B cell (primary cell): ENCODE measurements around the gene WBP2. TPM values are rescaled to one million over a fixed set of nuclear protein-coding genes. Genes with fewer than 3 reads are reported as not detected.

Experiments
- ATAC-seq: fragments of 200-7000 bp; cut with Tn5 transposase; one replicate; pipeline ENCODE4 v1.10.0; 2021; ENCODE audit warnings: low read depth, mild to moderate bottlenecking, moderate number of reproducible peaks, moderate library complexity
- CTCF ChIA-PET: fragments of 350-600 bp; sonication (Branson Sonifier 250); formaldehyde crosslinking; loops from one replicate; lab custom pipeline; 2021; ENCODE audit warnings: antibody characterized with exemption, inconsistent platforms; lab: Charles Lee
- POLR2A ChIA-PET: fragments of 350-600 bp; sonication (Branson Sonifier 250); formaldehyde crosslinking; loops from one replicate; lab custom pipeline; 2021; ENCODE audit warnings: antibody characterized with exemption; lab: Charles Lee
- DNase-seq: peaks from one replicate; pipeline ENCODE4 v3.0.0; 2013
- H2AFZ ChIP-seq: 2 replicates; pipeline ENCODE4 v1.6.1; 2012; ENCODE audit warnings: mild to moderate bottlenecking, low read depth, low read length; ENCODE audit not compliant: insufficient read depth, poor library complexity, severe bottlenecking
- H3K27ac ChIP-seq, 2 donors: 1 replicate in 1 of 2; 2 replicates in 1 of 2; pipeline ENCODE4 v1.5.1; 2012 to 2013; ENCODE audit warnings: low read length in 2 of 2, mild to moderate bottlenecking in 2 of 2, moderate library complexity in 1 of 2
- H3K27me3 ChIP-seq, 4 experiments: fragments of 200-600 bp in 1 of 4; sonication (generic) in 1 of 4; replicated peaks in 1 of 4; 1 replicate in 2 of 4; 2 replicates in 2 of 4; pipeline versions ENCODE4 v1.6.1 to v1.7.0; 2013 to 2016; ENCODE audit warnings: low read length in 3 of 4, mild to moderate bottlenecking in 2 of 4, mixed read lengths in 1 of 4, moderate library complexity in 1 of 4; ENCODE audit not compliant: insufficient read depth in 4 of 4, control insufficient read depth in 3 of 4; ENCODE audit errors: control extremely low read depth in 1 of 4
- H3K36me3 ChIP-seq, 2 experiments: replicated peaks in 1 of 2; 1 replicate in 1 of 2; 2 replicates in 1 of 2; pipeline versions ENCODE4 v1.6.1 to v1.7.1; 2013; ENCODE audit warnings: low read length in 1 of 2; ENCODE audit not compliant: insufficient read depth in 2 of 2, control insufficient read depth in 1 of 2; ENCODE audit errors: control extremely low read depth in 1 of 2, extremely low read depth in 1 of 2
- H3K4me1 ChIP-seq, 2 donors: fragments of 200-600 bp in 1 of 2; sonication (generic) in 1 of 2; 1 replicate in 1 of 2; 2 replicates in 1 of 2; pipeline versions ENCODE4 v1.5.1 to v1.6.1; 2013 to 2017; ENCODE audit warnings: low read length in 2 of 2; ENCODE audit not compliant: control insufficient read depth in 2 of 2, insufficient read depth in 2 of 2
- H3K4me2 ChIP-seq: replicated peaks from 2 replicates; pipeline ENCODE3; 2012; ENCODE audit warnings: mild to moderate bottlenecking, low read depth, low read length; ENCODE audit not compliant: poor library complexity, severe bottlenecking
- H3K4me3 ChIP-seq, 5 experiments: fragments of 200-600 bp in 1 of 5; sonication (generic) in 1 of 5; 1 replicate in 3 of 5; 2 replicates in 2 of 5; pipeline versions ENCODE4 v1.5.1 to v1.7.0; 2011 to 2016; ENCODE audit warnings: low read length in 4 of 5, mild to moderate bottlenecking in 4 of 5, low read depth in 2 of 5, control low read depth in 1 of 5, moderate library complexity in 1 of 5; ENCODE audit not compliant: insufficient read depth in 1 of 5; ENCODE audit errors: control extremely low read depth in 1 of 5, extremely low read depth in 1 of 5
- H3K79me2 ChIP-seq: fragments of 200-600 bp; sonication (generic); one replicate; pipeline ENCODE4 v1.6.0; 2016; ENCODE audit warnings: low read length; ENCODE audit not compliant: control insufficient read depth, insufficient read depth
- H3K9ac ChIP-seq: fragments of 200-600 bp; sonication (generic); 2 replicates; pipeline ENCODE4 v1.6.1; 2017; ENCODE audit warnings: mild to moderate bottlenecking, low read length, moderate library complexity
- H3K9me3 ChIP-seq, 3 donors: one replicate each; pipeline versions ENCODE4 v1.6.1 to v1.7.1; 2013; ENCODE audit warnings: low read length in 2 of 3; ENCODE audit not compliant: control insufficient read depth in 2 of 3, insufficient read depth in 1 of 3; ENCODE audit errors: control extremely low read depth in 1 of 3
- H4K20me1 ChIP-seq: 2 replicates; pipeline ENCODE4 v1.6.0; 2012; ENCODE audit warnings: mild to moderate bottlenecking, low read length; ENCODE audit not compliant: insufficient read depth, control insufficient read depth, poor library complexity, severe bottlenecking
- H3K27ac Mint-ChIP-seq: one replicate; pipeline ENCODE4 v1.8.0; 2021; ENCODE audit warnings: mixed read lengths
- H3K27me3 Mint-ChIP-seq: one replicate; pipeline ENCODE4 v1.8.0; 2021; ENCODE audit warnings: mixed read lengths
- H3K4me1 Mint-ChIP-seq: one replicate; pipeline ENCODE4 v1.8.0; 2021; ENCODE audit warnings: mixed read lengths
- H3K4me3 Mint-ChIP-seq: one replicate; pipeline ENCODE4 v1.8.0; 2021; ENCODE audit warnings: mixed read lengths
- H3K9me3 Mint-ChIP-seq: one replicate; pipeline ENCODE4 v1.8.0; 2022; ENCODE audit warnings: mixed read lengths; ENCODE audit not compliant: insufficient read depth
- CTCF ChIP-seq: fragments of 200-600 bp; IDR thresholded peaks from one replicate; pipeline ENCODE4 v1.8.0; 2022; ENCODE audit warnings: antibody characterized with exemption, mild to moderate bottlenecking
- EZH2 ChIP-seq: IDR thresholded peaks from 2 replicates; pipeline ENCODE4 v1.6.1; 2012; ENCODE audit warnings: borderline replicate concordance, low read depth, mild to moderate bottlenecking, moderate library complexity, low read length; ENCODE audit not compliant: insufficient read depth, poor library complexity, severe bottlenecking
- WGBS: methylation state at CpG from one replicate; pipeline ENCODE4 v1.1.5; 2013; ENCODE audit warnings: missing lambda C conversion rate; ENCODE audit not compliant: insufficient coverage; 5-methylcytosine and 5-hydroxymethylcytosine counted together
- intact Hi-C: fragments of 100-400 bp; cut with micrococcal nuclease; formaldehyde crosslinking; loops from one replicate; pipeline ENCODE4 v1.10.0; 2022
- polyA plus RNA-seq: library from polyadenylated mRNA; depleted of rRNA; stranded (reverse); fragments of >200 nt; gene quantifications from 2 replicates; pipeline ENCODE4 v1.2.3, GENCODE V29; 2012
- total RNA-seq, 2 donors: library from RNA; stranded (reverse); fragments of 120-200 nt in 1 of 2; gene quantifications; 1 replicate in 1 of 2; 2 replicates in 1 of 2; pipeline versions ENCODE4 v1.2.3 to v1.2.4, GENCODE V29; 2013 to 2022

Gene WBP2
- total and polyA plus RNA-seq, 2 donors (not counting 1 experiment from before 2014, with no cell fraction given): 88.6 to 140 TPM

- no peaks in the 10 kb centered on the region for H3K36me3 ChIP-seq
- peak overlapping the region; percentile 76 for H3K9ac ChIP-seq
- WGBS: 20% methylated on average over 25 of the region's 26 CpGs
- peak overlapping the region; percentile 98 for H3K4me2 ChIP-seq
- H3K79me2 ChIP-seq: no peaks in the 10 kb centered on the region
- H4K20me1 ChIP-seq: no peaks in the 10 kb centered on the region
- intact Hi-C loops: loop anchor here (1.0 to 5.0 kb wide), 5 partner anchors 12 to 34 kb away; partner anchors contain the start of genes MRPL38, TRIM65, UNC13D and WBP2
- Mint-ChIP-seq H3K9me3 (no peaks in the 10 kb centered on the region), H3K27me3 (peaks cover 4% of the 10 kb centered on the region), H3K4me3 (peak overlapping the region; percentile 90), H3K4me1 (peaks cover 35% of the 10 kb centered on the region), H3K27ac (peak overlapping the region; percentile 91)
- CTCF ChIA-PET: interaction anchor here (0.6 to 5.6 kb wide), 20 partner anchors 10 to 1239 kb away, joined by 3 to 52 read pairs (median 4); partner anchors contain the start of genes GALK1, MRPL38, TRIM65 and UNK
- peak; percentile 82 for DNase-seq
- peak; percentile 74 for ATAC-seq
- H3K4me3 ChIP-seq: peak overlapping the region in 4 of 5 experiments; percentile 24 to 69 (median 52)
- peak overlapping the region; percentile 94 for H2AFZ ChIP-seq
- H3K4me1 ChIP-seq: peaks cover 30 to 44% of the 10 kb centered on the region in 2 donors
- POLR2A ChIA-PET: interaction anchor here (0.7 to 3.3 kb wide), 12 partner anchors 12 to 100 kb away, joined by 3 to 24 read pairs (median 6); partner anchors contain the start of genes MRPL38, TRIM65, UNC13D and UNK
- TF ChIP-seq EZH2 (no peak), CTCF (peak; percentile 43)
- H3K9me3 ChIP-seq: no peaks in the 10 kb centered on the region
- peaks cover 0 to 7% (median 1%) of the 10 kb centered on the region in 4 experiments for H3K27me3 ChIP-seq
- H3K27ac ChIP-seq: peak overlapping the region; percentile 50 to 55
Observed at GRCh38 chr17:75876190-75876937, 21.2 kb upstream of the WBP2 start.

DNA sequence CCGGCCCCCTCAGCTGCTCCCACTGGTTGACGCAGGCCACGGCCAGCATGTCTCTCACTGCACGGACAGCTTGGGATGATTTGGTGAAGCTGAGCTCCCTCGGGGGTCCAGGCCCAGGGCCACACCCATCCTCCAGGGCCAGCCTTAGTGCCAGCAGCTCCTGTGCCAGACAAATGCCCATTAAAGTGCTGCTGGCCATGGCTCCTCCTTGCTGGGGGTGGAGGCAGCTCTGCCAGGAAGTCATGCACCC is 20.7 kb upstream of the WBP2 start:
- intact Hi-C loops: loop anchor here (1.0 to 5.0 kb wide), 5 partner anchors 12 to 34 kb away; partner anchors contain the start of genes MRPL38, TRIM65, UNC13D and WBP2
- POLR2A ChIA-PET: interaction anchor here (0.8 to 2.0 kb wide), 9 partner anchors 11 to 99 kb away, joined by 3 to 18 read pairs (median 5); partner anchors contain the start of genes UNC13D, UNK and WBP2
- Histone ChIP-seq H3K9me3 (no peaks in the 10 kb centered on the region), H3K4me3 (peak overlapping the region in 4 of 5 experiments; percentile 24 to 69 (median 52)), H3K4me2 (peak overlapping the region; percentile 98), H3K36me3 (no peaks in the 10 kb centered on the region), H2AFZ (peak overlapping the region; percentile 94), H3K9ac (peak overlapping the region; percentile 76), H3K79me2 (no peaks in the 10 kb centered on the region), H3K27me3 (peaks cover 0 to 7% (median 1%) of the 10 kb centered on the region in 4 experiments), H4K20me1 (no peaks in the 10 kb centered on the region), H3K4me1 (peaks cover 30 to 44% of the 10 kb centered on the region in 2 donors), H3K27ac (peak overlapping the region; percentile 50 to 55)
- no peaks in the 10 kb centered on the region for H3K9me3 Mint-ChIP-seq
- peak overlapping the region; percentile 90 for H3K4me3 Mint-ChIP-seq
- no peak for TF ChIP-seq CTCF
- no peak for TF ChIP-seq EZH2
- H3K4me1 Mint-ChIP-seq: peaks cover 35% of the 10 kb centered on the region
- H3K27me3 Mint-ChIP-seq: peaks cover 4% of the 10 kb centered on the region
- ATAC-seq: no peak
- no peak for DNase-seq
- H3K27ac Mint-ChIP-seq: peak overlapping the region; percentile 91
- CTCF ChIA-PET: interaction anchor here (0.6 to 5.6 kb wide), 18 partner anchors 10 to 1239 kb away, joined by 3 to 52 read pairs (median 4); partner anchors contain the start of genes MRPL38, TRIM65 and WBP2
- 41% methylated on average over 5 of the region's 5 CpGs for WGBS
